Upper lobe of left lung (tissue), 6 donors: Measurements from ENCODE around the gene NRXN2. TPM values are rescaled to one million over a fixed set of nuclear protein-coding genes. Genes with fewer than 3 reads are reported as not detected.
A peak's percentile ranks its signal among the peaks of the same experiment; 100 is the strongest.

Experiments
- ATAC-seq, 2 donors: fragments of 200-7000 bp; cut with Tn5 transposase; one replicate each; pipeline ENCODE4 v1.9.1; 2022; ENCODE audit warnings: mild to moderate bottlenecking in 2 of 2, moderate library complexity in 2 of 2; ENCODE audit not compliant: low FRiP score in 2 of 2
- DNase-seq, 2 donors: peaks; one replicate each; pipeline ENCODE4 v3.0.0-alpha.2; 2019 to 2020
- H3K27ac ChIP-seq, 4 donors: fragments of 200-600 bp; sonication (generic); one replicate each; pipeline ENCODE4 v1.5.1; 2016 to 2019
- H3K27me3 ChIP-seq, 4 donors: fragments of 200-600 bp; sonication (generic); one replicate each; pipeline ENCODE4 v1.5.1; 2017 to 2019
- H3K36me3 ChIP-seq, 4 donors: fragments of 200-600 bp; sonication (generic); one replicate each; pipeline ENCODE4 v1.5.1; 2016 to 2019
- H3K4me1 ChIP-seq, 4 donors: fragments of 200-600 bp; sonication (generic); one replicate each; pipeline ENCODE4 v1.5.1; 2018 to 2019
- H3K4me3 ChIP-seq, 4 donors: fragments of 200-600 bp; sonication (generic); one replicate each; pipeline ENCODE4 v1.5.1; 2017 to 2019; ENCODE audit warnings: mild to moderate bottlenecking in 2 of 4, moderate library complexity in 1 of 4
- H3K9me3 ChIP-seq, 4 donors: fragments of 200-600 bp; sonication (generic); one replicate each; pipeline ENCODE4 v1.5.1; 2018 to 2019
- CTCF ChIP-seq, 6 experiments: fragments of 450-650 bp in 4 of 6; fragments of 200-600 bp in 2 of 6; sonication (generic) in 2 of 6; IDR thresholded peaks; one replicate each; pipeline ENCODE4 v1.5.1; 2016 to 2019; ENCODE audit warnings: antibody characterized with exemption in 6 of 6
- EP300 ChIP-seq, 4 donors: sonication (generic); formaldehyde crosslinking; IDR thresholded peaks; one replicate each; pipeline ENCODE4 v1.5.1; 2017; ENCODE audit warnings: antibody characterized with exemption in 4 of 4, control low read depth in 2 of 4
- POLR2A ChIP-seq, 4 donors: fragments of 450-650 bp; IDR thresholded peaks; one replicate each; pipeline ENCODE4 v1.5.1; 2016 to 2017; ENCODE audit warnings: antibody characterized with exemption in 4 of 4, mild to moderate bottlenecking in 2 of 4
- POLR2AphosphoS5 ChIP-seq, 2 donors: sonication (generic); formaldehyde crosslinking; IDR thresholded peaks; one replicate each; pipeline ENCODE4 v1.5.1; 2017; ENCODE audit warnings: antibody characterized with exemption in 2 of 2
- WGBS, 2 donors: methylation state at CpG; one replicate each; pipeline ENCODE4 v1.1.5; 2017 to 2018; 5-methylcytosine and 5-hydroxymethylcytosine counted together
- total RNA-seq, 6 donors: library from RNA; depleted of rRNA in 4 of 6; stranded (reverse); fragments of >200 nt in 4 of 6; gene quantifications; one replicate each; pipeline versions ENCODE4 v1.1.0 to v1.2.1, GENCODE V29; 2016 to 2021
- donor health status: DM: no; HTN: no; CAD: no; lungs with moderate emphysema.
- donor health status: DM: no; HTN: yes; CAD: no; lungs with severe emphysema.

NRXN2 gene
- total RNA-seq, 6 donors from 2014 or later: 0.59 to 21.6 (median 2.9) TPM; not detected in 2

GRCh38 chr11:64568041-64568571 lies 154.9 kb downstream of the NRXN2 start:
- DNase-seq (peak in 1 of 2 donors; percentile 77), ATAC-seq (no peak)
- Histone ChIP-seq H3K4me3 (no peak overlapping the region), H3K27ac (no peak overlapping the region), H3K36me3 (no peaks in the 10 kb centered on the region), H3K4me1 (peaks cover 0 to 6% (median 0%) of the 10 kb centered on the region in 4 donors), H3K9me3 (no peaks in the 10 kb centered on the region), H3K27me3 (no peaks in the 10 kb centered on the region)
- WGBS, 2 donors: 82 to 94% methylated on average over 9 to 32 of the region's 34 CpGs
- TF ChIP-seq POLR2AphosphoS5 (IDR thresholded peaks at IDR 0.05): no peak
- no peak for TF ChIP-seq CTCF (IDR thresholded peaks at IDR 0.05)
- TF ChIP-seq EP300 (IDR thresholded peaks at IDR 0.05): no peak
- no peak for TF ChIP-seq POLR2A (IDR thresholded peaks at IDR 0.05)

GRCh38 chr11:64566915-64567891 lies 155.8 kb downstream of the NRXN2 start:
- H3K4me1 ChIP-seq: peaks cover 0 to 6% (median 0%) of the 10 kb centered on the region in 4 donors
- DNase-seq (peak in 1 of 2 donors; percentile 81), ATAC-seq (no peak)
- no peaks in the 10 kb centered on the region for H3K9me3 ChIP-seq
- 84 to 91% methylated on average over 16 to 28 of the region's 30 CpGs for WGBS, 2 donors
- TF ChIP-seq EP300 (IDR thresholded peaks at IDR 0.05): no peak
- TF ChIP-seq CTCF (IDR thresholded peaks at IDR 0.05): no peak
- no peak for TF ChIP-seq POLR2AphosphoS5 (IDR thresholded peaks at IDR 0.05)
- no peak for TF ChIP-seq POLR2A (IDR thresholded peaks at IDR 0.05)
- H3K36me3 ChIP-seq: no peaks in the 10 kb centered on the region
- H3K4me3 ChIP-seq: no peak overlapping the region
- no peaks in the 10 kb centered on the region for H3K27me3 ChIP-seq
- H3K27ac ChIP-seq: no peak overlapping the region

- Histone ChIP-seq H3K9me3 (no peaks in the 10 kb centered on the region), H3K36me3 (no peaks in the 10 kb centered on the region), H3K27me3 (no peaks in the 10 kb centered on the region), H3K27ac (no peak overlapping the region), H3K4me1 (peaks cover 0 to 6% (median 0%) of the 10 kb centered on the region in 4 donors), H3K4me3 (no peak overlapping the region)
- TF ChIP-seq POLR2A (IDR thresholded peaks at IDR 0.05): no peak
- no peak for TF ChIP-seq EP300 (IDR thresholded peaks at IDR 0.05)
- TF ChIP-seq POLR2AphosphoS5 (IDR thresholded peaks at IDR 0.05): peak in 1 of 2 donors; percentile 20
- TF ChIP-seq CTCF (IDR thresholded peaks at IDR 0.05): no peak
- ATAC-seq (peak in 1 of 2 donors; percentile 74), DNase-seq (peak in 1 of 2 donors; percentile 54)
- 32 to 43% methylated on average over 18 of the region's 18 CpGs for WGBS, 2 donors
These were observed 156.7 kb downstream of the NRXN2 start for GRCh38 chr11:64566042-64566914.

GRCh38 chr11:64564947-64565889 lies 157.8 kb downstream of the NRXN2 start:
- Histone ChIP-seq H3K36me3 (no peaks in the 10 kb centered on the region), H3K4me1 (peaks cover 0 to 6% (median 0%) of the 10 kb centered on the region in 4 donors), H3K27ac (no peak overlapping the region), H3K9me3 (no peaks in the 10 kb centered on the region), H3K27me3 (no peaks in the 10 kb centered on the region), H3K4me3 (no peak overlapping the region)
- ATAC-seq (no peak), DNase-seq (no peak)
- TF ChIP-seq CTCF (IDR thresholded peaks at IDR 0.05) (no peak), POLR2A (IDR thresholded peaks at IDR 0.05) (no peak), EP300 (IDR thresholded peaks at IDR 0.05) (no peak), POLR2AphosphoS5 (IDR thresholded peaks at IDR 0.05) (no peak)
- WGBS, 2 donors: 84 to 86% methylated on average over 12 to 23 of the region's 24 CpGs
